Hematopoietic multipotent progenitor cell treated with erythropoietin and hydrocortisone succinate and interleukin-3 and kit ligand, for 15 days (in vitro differentiated cells): ENCODE measurements around the gene INTS15.
"Not testable (repeated sequence)": the region's sequence is repeated elsewhere in the genome, so short reads cannot be mapped to it uniquely, and the experiment has no call there.

Experiments used
- DNase-seq: peaks from one replicate; pipeline ENCODE4 v3.0.0-alpha.2; 2015; ENCODE audit warnings: low spot score

Gene INTS15

GRCh38 chr7:6589829-6590644, at the start of gene INTS15:
TSS of gene INTS15 (plus strand) at chr7:6590021. CDS start at chr7:6590284, 263 bp downstream.
- DNase-seq, result peak; percentile 86

- no peak for DNase-seq
Measured at GRCh38 chr7:6542368-6542767, 47.5 kb upstream of the INTS15 start.

DNA sequence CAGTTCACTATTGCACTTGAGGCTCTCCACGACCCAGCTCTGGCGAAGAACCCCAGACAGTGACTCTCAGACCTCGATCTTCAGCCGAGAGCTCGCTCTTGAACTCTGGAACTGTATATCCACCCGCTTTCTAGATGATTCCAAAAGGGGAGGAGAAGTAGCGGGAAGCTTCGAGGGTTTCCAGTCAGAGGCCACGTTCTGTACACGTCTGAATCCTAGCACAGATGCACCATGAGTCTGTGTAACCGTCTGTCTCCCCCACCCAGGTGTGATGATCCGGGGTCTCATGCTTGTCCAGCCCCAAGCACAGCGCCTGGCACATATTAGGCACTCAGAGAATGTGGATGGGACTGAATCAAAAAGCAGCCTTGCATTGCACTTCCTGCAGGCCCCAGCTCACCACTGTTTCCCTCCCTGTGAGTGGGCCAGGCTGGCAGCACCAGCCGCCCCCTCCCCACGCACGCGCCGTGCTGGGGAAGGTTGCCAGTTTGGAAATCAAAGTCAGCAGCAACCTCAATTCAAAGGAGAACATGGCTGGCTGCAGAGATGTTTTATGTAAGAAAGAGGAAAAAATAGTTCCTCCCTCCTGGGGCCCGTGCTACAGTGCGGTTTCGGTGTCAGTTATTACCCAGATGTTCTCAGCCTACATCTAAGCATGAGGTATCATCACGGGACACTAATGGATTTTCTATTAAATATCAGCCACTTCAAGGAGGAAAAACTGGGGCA, 44.3 kb upstream of the INTS15 start:
- DNase-seq, result no peak

GRCh38 chr7:6546498-6547251, 43.1 kb upstream of the INTS15 start:
- DNase-seq, result no peak

DNA sequence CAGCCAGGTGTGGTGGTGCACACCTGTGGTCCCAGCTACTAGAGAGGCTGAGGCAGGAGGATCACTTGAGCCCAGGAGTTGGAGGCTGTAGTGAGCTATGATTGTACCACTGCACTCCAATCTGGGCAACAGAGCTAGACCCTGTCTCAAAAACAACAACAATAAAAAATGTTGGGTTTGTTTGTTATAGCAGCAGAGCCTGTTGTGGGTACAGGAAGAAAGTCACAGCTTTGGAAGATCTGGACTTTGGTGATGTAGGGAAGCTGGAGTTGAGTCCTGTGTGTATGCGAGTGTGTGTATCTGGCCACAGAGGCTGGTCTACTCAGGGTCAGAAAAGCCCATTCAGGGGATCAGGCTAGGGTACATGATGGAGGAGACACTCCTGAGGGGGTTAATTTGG, 42.4 kb upstream of the INTS15 start:
- DNase-seq, result no peak

DNA sequence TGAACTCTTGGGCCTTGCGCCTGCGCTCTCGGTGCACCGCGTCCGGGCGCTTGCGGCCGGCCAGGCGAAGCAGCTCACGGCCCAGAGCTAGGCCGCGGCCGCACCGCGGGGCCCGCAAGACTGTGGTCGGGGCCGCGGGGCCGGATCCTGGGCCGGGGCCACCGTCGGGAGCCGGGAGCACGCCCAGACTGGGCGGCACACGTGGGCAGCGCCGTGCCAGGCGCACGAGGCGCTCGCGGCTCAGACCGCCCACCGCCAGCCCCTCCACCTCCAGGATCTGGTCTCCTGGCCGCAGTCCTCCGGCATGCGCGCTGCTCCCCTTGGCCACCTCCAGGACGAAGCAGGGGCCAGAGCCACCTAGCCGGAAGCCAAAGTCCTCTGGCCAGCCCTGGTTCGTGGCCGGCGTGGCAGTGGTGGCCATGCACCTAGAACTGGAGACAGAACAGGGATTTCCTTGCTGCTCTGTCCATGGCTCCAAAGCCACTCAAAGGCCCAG, 38.8 kb upstream of the INTS15 start, which contains the start of gene GRID2IP:
TSS of gene GRID2IP (minus strand) at position 446 of the 496 bp plus-strand sequence. CDS start at position 421, 25 bp downstream.
- no peak for DNase-seq

DNA sequence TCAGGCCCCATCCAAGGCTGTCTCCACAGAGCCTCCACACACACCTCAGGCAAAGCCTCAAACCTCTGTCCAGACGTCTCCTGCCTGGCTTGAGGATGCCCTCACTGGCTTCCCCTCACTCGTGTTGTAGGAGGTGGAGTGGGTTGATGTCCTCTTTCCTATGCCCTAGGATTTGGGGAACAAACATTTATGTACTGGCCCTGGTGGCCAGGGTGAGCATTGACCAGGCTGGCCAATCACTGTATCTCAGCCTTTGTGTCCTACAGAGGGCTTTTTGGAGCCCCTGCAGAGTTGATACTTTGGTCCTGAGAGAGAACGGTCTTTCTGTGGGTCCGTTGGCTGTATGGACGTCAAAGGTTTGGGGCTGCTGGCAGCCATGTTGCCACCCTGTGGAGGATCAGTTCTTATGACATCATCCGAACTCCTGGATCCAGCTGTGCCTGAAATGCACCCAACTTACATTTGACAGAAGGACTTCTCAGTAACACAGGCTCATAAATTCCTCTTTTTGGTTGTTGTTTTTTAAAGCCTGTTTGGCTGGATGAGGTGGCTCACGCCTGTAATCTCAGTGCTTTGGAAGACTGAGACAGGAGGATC, 36.3 kb upstream of the INTS15 start:
- no peak for DNase-seq

- no peak for DNase-seq
Measured at GRCh38 chr7:6554848-6555247, 35.0 kb upstream of the INTS15 start.

DNA sequence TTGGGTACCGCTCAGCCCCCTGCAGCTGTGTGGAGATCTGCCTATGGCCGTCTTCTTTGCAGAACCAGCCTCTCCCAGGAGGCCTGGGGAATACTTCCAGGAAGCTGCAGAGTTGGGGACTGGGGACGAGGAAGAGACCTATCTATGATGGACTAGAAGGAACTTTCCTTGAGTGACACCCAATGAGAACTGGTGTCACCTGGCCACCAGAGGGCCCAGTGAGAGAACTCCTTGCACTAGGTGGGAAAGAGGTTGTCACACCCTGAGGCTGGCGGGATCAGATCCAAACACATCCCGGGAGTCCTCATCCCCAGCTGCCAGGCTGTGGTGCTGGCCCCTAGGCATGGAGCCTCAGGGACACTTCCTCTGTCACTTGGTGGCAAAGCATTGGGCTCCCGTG, 33.6 kb upstream of the INTS15 start:
- DNase-seq, result no peak

DNA sequence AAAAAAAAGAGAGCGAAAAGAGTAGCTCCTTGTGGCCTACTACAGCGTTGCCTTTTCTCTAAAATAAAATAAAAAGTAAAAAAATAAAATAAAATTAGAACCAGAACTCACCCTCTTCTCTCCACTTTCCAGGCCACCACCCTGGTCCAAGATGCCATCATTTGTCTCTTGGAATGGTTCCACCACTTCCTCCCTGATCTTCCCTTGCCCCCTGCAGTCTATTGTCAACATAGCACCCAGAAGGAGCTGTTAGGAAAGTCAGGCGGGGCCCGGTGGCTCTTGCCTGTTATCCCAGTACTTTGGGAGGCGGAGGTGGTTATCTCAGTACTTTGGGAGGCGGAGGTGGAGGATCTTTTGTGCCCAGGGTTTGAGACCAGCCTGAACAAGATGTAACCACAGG, 31.0 kb upstream of the INTS15 start:
- DNase-seq, result peak; percentile 7

DNA sequence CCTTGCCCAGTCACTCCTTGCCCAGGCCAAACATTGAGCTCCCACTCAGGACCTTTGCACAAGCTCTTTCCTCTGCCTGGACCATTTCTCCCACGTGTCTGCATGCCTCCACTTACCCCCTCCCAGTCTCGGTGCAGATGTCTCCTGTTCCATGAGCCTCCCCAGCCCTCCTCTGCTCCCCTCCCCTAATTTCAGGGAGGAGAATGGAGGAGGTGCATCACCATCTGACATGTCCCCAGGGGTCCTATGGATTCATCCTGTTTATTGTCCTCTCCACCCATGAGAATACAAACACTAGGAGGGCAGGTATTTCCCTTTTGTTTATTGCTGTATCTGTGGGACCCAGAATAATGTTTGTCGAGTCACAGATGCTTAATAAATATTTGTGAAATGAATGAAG, 29.9 kb upstream of the INTS15 start:
- no peak for DNase-seq

- no peak for DNase-seq
Measured at GRCh38 chr7:6562106-6562505, 27.7 kb upstream of the INTS15 start.

DNA sequence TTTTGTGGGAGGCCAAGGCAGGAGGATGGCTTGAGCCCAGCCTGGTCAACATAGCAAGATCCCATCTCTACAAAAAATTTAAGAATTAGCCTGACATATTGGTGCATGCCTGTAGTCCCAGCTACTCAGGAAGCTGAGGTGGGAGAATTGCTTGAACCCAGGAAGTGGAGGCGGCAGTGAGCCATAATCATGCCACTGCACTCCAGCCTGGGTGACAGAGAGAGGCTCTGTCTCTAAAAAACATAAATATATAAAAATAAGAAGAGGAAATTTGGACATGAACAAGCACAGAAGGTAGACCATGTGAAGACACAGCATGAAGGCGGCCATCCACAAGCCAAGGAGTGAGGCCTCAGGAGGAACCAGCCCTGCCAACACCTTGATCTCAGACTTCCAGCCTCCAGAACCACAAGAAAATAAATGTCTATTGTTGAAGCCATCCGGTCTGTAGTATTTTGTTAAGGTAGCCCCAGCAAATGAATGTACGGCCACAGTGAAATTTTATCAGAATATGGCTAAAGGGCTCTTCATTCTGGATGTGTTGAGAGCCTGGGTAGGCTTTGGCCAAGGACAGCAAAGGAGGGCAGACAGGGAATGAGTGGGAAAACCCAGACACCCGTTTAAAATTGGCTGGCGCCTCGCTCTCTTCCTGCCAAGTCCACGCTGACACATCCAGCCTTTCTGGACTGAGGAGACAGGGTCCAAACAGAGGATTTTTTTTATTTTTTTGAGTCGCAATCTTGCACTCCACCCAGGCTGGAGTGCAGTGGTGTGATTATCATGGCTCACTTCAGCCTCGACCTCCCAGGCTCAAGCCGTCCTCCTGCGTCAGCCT, 25.7 kb upstream of the INTS15 start:
- DNase-seq, result no peak

DNA sequence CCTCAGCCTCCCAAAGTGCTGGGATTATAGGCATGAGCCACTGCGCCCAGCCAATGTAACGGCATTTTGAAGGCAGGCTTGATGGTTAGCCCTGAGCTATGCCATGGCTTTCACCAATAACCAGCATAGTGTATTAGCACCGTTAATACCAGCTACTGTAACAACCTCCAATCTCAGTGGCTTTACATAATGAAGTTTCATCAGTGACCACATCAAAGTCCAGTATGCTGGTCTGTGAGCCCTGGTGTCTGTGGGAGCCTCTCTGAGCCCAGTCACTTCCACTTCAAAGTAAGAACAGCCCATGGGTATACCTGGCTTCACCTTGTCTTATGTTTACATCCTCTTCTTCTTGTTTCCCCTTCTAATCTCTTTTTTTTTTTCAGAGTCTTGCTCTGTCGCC, 24.2 kb upstream of the INTS15 start:
- DNase-seq, result no peak

- no peak for DNase-seq
Measured at GRCh38 chr7:6567886-6568285, 21.9 kb upstream of the INTS15 start.

DNA sequence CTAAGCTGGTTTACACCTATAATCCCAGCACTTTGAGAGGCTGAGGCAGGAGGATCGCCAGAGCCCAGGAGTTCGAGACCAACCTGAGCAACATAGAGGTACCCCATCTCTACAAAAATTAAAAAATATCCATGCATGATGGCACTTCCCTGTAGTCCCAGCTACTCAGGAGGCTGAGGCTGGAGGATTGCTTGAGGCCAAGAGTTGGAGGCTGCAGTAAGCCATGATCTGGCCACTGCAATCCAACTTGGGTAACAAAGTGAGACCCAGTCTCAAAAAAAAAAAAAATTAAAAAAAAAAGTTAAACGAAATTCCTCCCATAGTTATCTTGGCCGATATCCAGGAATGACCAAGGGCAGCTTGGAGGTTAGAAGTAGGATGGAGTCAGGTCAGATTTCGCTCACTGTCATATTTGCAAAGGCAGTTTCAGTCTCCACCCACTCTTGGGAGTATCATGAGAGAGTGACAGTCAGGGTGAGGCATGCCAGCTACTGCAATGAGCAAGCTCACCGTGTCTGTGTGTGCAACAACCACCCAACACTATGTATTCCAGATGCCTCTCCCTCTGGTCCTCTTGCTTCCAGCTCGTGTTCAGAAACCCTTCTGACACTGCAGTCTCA, 18.6 kb upstream of the INTS15 start:
- DNase-seq, result no peak

DNA sequence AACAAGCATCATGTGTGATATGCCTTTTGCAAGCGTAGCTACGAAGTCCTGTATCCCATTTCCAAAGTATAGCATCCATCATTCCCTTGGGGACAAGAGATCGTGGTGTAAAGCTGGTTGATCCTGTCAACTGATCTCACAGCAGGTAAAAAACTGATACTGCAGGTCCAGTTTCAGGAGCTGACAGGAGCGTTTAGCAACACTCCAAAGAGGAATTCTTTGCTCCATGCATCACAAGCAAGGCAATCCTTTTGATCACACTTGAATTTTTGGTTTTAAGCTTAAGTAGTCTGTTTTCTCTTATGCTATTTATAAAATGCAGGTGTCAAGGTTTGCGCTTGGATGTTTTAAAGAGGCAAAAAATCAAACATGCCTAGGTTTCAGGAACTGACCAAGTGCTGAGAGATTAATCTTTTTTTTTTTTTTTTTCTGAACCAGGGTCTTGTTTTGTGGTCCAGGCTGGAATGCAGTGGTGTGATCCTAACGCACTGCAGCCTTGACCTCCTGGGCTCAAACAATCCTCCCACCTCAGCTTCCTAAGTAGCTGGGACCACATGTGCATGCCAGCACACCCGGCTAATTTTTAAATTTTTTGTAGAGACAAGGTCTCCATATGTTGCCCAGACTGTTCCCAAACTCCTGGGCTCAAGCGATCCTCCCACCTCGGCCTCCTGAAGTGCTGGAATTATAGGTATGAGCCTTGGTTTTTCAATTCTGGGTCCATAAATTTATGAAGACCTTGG, 14.4 kb upstream of the INTS15 start:
- no peak for DNase-seq

GRCh38 chr7:6576024-6576866, 13.6 kb upstream of the INTS15 start:
- no peak for DNase-seq

DNA sequence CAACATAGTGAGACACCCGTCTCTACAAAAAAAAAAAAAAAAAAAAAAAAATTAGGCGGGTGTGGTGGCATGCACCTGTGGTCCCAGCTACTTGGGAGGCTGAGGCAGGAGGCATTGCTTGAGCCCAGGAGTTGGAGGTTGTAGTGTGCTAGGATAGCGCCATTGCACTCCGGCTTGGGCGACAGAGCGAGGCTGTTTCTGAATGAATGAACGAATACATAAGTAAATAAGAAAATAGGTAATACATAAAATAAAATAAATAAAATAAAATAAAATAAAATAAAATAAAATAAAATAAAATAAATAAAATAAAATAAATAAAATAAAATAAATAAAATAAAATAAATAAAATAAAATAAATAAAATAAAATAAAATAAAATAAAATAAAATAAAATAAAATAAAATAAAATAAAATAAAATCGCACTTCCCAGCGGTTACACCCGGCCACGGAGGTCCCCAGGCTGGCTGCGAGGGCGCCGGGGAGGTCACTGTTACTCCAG, 12.9 kb upstream of the INTS15 start:
- not testable (repeated sequence) for DNase-seq
